Keratinocyte (primary cell): ENCODE measurements around the gene PIM3. TPM values are rescaled to one million over a fixed set of nuclear protein-coding genes. Genes with fewer than 3 reads are reported as not detected.

Source experiments
- DNase-seq: peaks from one replicate; pipeline ENCODE4 v3.0.0-alpha.2; 2011; ENCODE audit warnings: low read depth, missing footprints, low spot score
- FAIRE-seq: peaks from 2 replicates; lab custom pipeline; 2011; peaks lifted over from hg19 to GRCh38; lab: Jason Lieb, UNC
- H2AFZ ChIP-seq: 2 replicates; pipeline ENCODE4 v1.6.0; 2012; ENCODE audit warnings: low read length, control low read depth, inconsistent platforms; ENCODE audit not compliant: control insufficient read depth
- H3K27ac ChIP-seq: 2 replicates; pipeline ENCODE4 v1.5.1; 2011; ENCODE audit warnings: low read length; ENCODE audit not compliant: control insufficient read depth, insufficient read depth
- H3K27me3 ChIP-seq: 3 replicates; pipeline ENCODE4 v1.6.0; 2011; ENCODE audit warnings: low read length; ENCODE audit not compliant: control insufficient read depth, insufficient read depth; ENCODE audit errors: extremely low read depth
- H3K36me3 ChIP-seq, 2 experiments: 2 replicates in 1 of 2; 3 replicates in 1 of 2; pipeline ENCODE4 v1.5.1; 2011; ENCODE audit warnings: low read length in 2 of 2, mild to moderate bottlenecking in 1 of 2; ENCODE audit not compliant: control insufficient read depth in 2 of 2, insufficient read depth in 2 of 2; ENCODE audit errors: extremely low read depth in 1 of 2
- H3K4me1 ChIP-seq: 3 replicates; pipeline ENCODE4 v1.5.1; 2011; ENCODE audit warnings: low read length; ENCODE audit not compliant: control insufficient read depth, insufficient read depth; ENCODE audit errors: extremely low read depth
- H3K4me2 ChIP-seq: 3 replicates; pipeline ENCODE4 v1.6.0; 2011; ENCODE audit warnings: low read depth, low read length; ENCODE audit not compliant: control insufficient read depth, insufficient read depth; ENCODE audit errors: extremely low read depth
- H3K4me3 ChIP-seq, 3 experiments: fragments of 200-600 bp in 1 of 3; sonication (generic) in 1 of 3; 2 replicates in 2 of 3; 3 replicates in 1 of 3; pipeline ENCODE4 v1.5.1; 2011 to 2016; ENCODE audit warnings: low read length in 3 of 3, mild to moderate bottlenecking in 3 of 3, control low read depth in 2 of 3, inconsistent platforms in 1 of 3, low read depth in 1 of 3, mixed read lengths in 1 of 3, mixed run types in 1 of 3, moderate library complexity in 1 of 3; ENCODE audit not compliant: control insufficient read depth in 2 of 3, insufficient read depth in 2 of 3; ENCODE audit errors: extremely low read depth in 1 of 3
- H3K79me2 ChIP-seq: 2 replicates; pipeline ENCODE4 v1.6.0; 2012; ENCODE audit warnings: low read length; ENCODE audit not compliant: control insufficient read depth, insufficient read depth
- H3K9ac ChIP-seq: 3 replicates; pipeline ENCODE4 v1.6.0; 2011; ENCODE audit warnings: low read length; ENCODE audit not compliant: control insufficient read depth, insufficient read depth; ENCODE audit errors: extremely low read depth
- H3K9me1 ChIP-seq: 3 replicates; pipeline ENCODE4 v1.6.0; 2011; ENCODE audit warnings: low read length; ENCODE audit not compliant: control insufficient read depth, insufficient read depth; ENCODE audit errors: extremely low read depth
- H3K9me3 ChIP-seq: 2 replicates; pipeline ENCODE4 v1.5.1; 2012; ENCODE audit warnings: low read depth, low read length; ENCODE audit not compliant: control insufficient read depth
- H4K20me1 ChIP-seq: 3 replicates; pipeline ENCODE4 v1.6.0; 2011; ENCODE audit warnings: low read length; ENCODE audit not compliant: control insufficient read depth, insufficient read depth; ENCODE audit errors: extremely low read depth
- CTCF ChIP-seq, 3 experiments: IDR thresholded peaks in 1 of 3; conservative IDR thresholded peaks in 1 of 3; optimal IDR thresholded peaks in 1 of 3; 2 replicates in 2 of 3; 3 replicates in 1 of 3; pipeline versions ENCODE3 to v1.5.1; 2011; ENCODE audit warnings: low read length in 3 of 3, mild to moderate bottlenecking in 3 of 3, moderate library complexity in 2 of 3, control low read depth in 1 of 3, inconsistent platforms in 1 of 3; ENCODE audit not compliant: insufficient read depth in 2 of 3; ENCODE audit errors: extremely low read depth in 1 of 3
- EZH2 ChIP-seq: IDR thresholded peaks from one replicate; pipeline ENCODE4 v1.6.1; 2012; ENCODE audit warnings: inconsistent platforms, mild to moderate bottlenecking, low read length, moderate library complexity
- dilution Hi-C: fragments of 300-500 bp; cut with MboI; formaldehyde crosslinking; loops from one replicate; pipeline ENCODE4 v1.7.0; 2020; ENCODE audit warnings: low sequenced_read_pairs; ENCODE audit not compliant: extremely low pct_ligation_motif_present
- polyA plus RNA-seq, 5 experiments: library from polyadenylated mRNA; depleted of rRNA in 3 of 5; stranded (reverse) in 3 of 5; stranded (forward) in 1 of 5; unstranded in 1 of 5; fragments of >200 nt; gene quantifications; 1 replicate in 1 of 5; 2 replicates in 3 of 5; 3 replicates in 1 of 5; pipeline versions ENCODE4 v1.2.1 to v1.2.3, GENCODE V29; 2011 to 2012; ENCODE audit warnings: missing spikeins in 2 of 5, low read depth in 1 of 5, low replicate concordance in 1 of 5

PIM3 gene
- polyA plus RNA-seq, 1 donor (not counting 4 experiments of a cell fraction or from before 2014, with no cell fraction given), result 3.4 TPM

GRCh38 chr22:49943405-49943765 is 17.2 kb upstream of the PIM3 start:
- Histone ChIP-seq H3K79me2 (no peaks in the 10 kb centered on the region), H3K36me3 (no peaks in the 10 kb centered on the region), H3K27me3 (no peaks in the 10 kb centered on the region), H3K9me1 (no peaks in the 10 kb centered on the region), H2AFZ (no peak overlapping the region), H3K4me1 (peaks cover 12% of the 10 kb centered on the region), H3K27ac (no peak overlapping the region), H3K9ac (no peak overlapping the region), H3K4me3 (no peak overlapping the region), H3K4me2 (no peak overlapping the region), H4K20me1 (no peaks in the 10 kb centered on the region), H3K9me3 (no peaks in the 10 kb centered on the region)
- DNase-seq (no peak), FAIRE-seq (no peak)
- TF ChIP-seq CTCF (optimal IDR thresholded peaks at IDR 0.05 in 1 of 3, IDR thresholded peaks at IDR 0.05 in 1 of 3, conservative IDR thresholded peaks at IDR 0.05 in 1 of 3; ENCODE audit: extremely low read depth in 1 of 3, insufficient read depth in 2 of 3, low read length in 3 of 3), result no peak
- no peak for TF ChIP-seq EZH2
- dilution Hi-C loops, result no loop called here

- Histone ChIP-seq H3K4me2 (no peak overlapping the region), H4K20me1 (no peaks in the 10 kb centered on the region), H3K4me1 (peaks cover 13% of the 10 kb centered on the region), H3K27me3 (no peaks in the 10 kb centered on the region), H3K36me3 (no peaks in the 10 kb centered on the region), H3K4me3 (no peak overlapping the region), H3K9me1 (no peaks in the 10 kb centered on the region), H2AFZ (no peak overlapping the region), H3K9me3 (no peaks in the 10 kb centered on the region), H3K9ac (no peak overlapping the region), H3K79me2 (no peaks in the 10 kb centered on the region), H3K27ac (no peak overlapping the region)
- FAIRE-seq (no peak), DNase-seq (no peak)
- TF ChIP-seq CTCF (optimal IDR thresholded peaks at IDR 0.05 in 1 of 3, IDR thresholded peaks at IDR 0.05 in 1 of 3, conservative IDR thresholded peaks at IDR 0.05 in 1 of 3; ENCODE audit: extremely low read depth in 1 of 3, insufficient read depth in 2 of 3, low read length in 3 of 3) (no peak), EZH2 (no peak)
- dilution Hi-C loops, result no loop called here
Observed at GRCh38 chr22:49943771-49944398, 16.7 kb upstream of the PIM3 start.
